Muscle layer of duodenum (tissue), 2 donors: ENCODE results near the gene SLC34A1.

Experiments
- H3K27ac ChIP-seq: one replicate; pipeline ENCODE4 v1.7.0; 2013; ENCODE audit warnings: mild to moderate bottlenecking, low read length
- H3K27me3 ChIP-seq: one replicate; pipeline ENCODE4 v1.7.0; 2013; ENCODE audit warnings: low read depth, mild to moderate bottlenecking, control low read depth, low read length
- H3K36me3 ChIP-seq, 2 donors: one replicate each; pipeline ENCODE4 v1.7.0; 2013; ENCODE audit warnings: low read length in 2 of 2, control low read depth in 1 of 2, mild to moderate bottlenecking in 1 of 2; ENCODE audit not compliant: insufficient read depth in 2 of 2, control insufficient read depth in 1 of 2
- H3K4me1 ChIP-seq, 2 donors: one replicate each; pipeline ENCODE4 v1.7.0; 2013; ENCODE audit warnings: low read length in 2 of 2, mild to moderate bottlenecking in 2 of 2, control low read depth in 1 of 2, moderate library complexity in 1 of 2; ENCODE audit not compliant: insufficient read depth in 2 of 2, control insufficient read depth in 1 of 2
- H3K4me3 ChIP-seq, 2 donors: one replicate each; pipeline ENCODE4 v1.7.0; 2013; ENCODE audit warnings: low read length in 2 of 2, low read depth in 1 of 2, mild to moderate bottlenecking in 1 of 2
- H3K9me3 ChIP-seq, 2 donors: one replicate each; pipeline ENCODE4 v1.7.0; 2013; ENCODE audit warnings: low read length in 2 of 2, control low read depth in 1 of 2, mild to moderate bottlenecking in 1 of 2; ENCODE audit not compliant: control insufficient read depth in 1 of 2
- donor health status: healthy.

SLC34A1 gene

GRCh38 chr5:177382423-177383029, 1.7 kb upstream of the SLC34A1 start:
- no peaks in the 10 kb centered on the region for H3K4me1 ChIP-seq
- H3K4me3 ChIP-seq = no peak overlapping the region
- no peaks in the 10 kb centered on the region for H3K9me3 ChIP-seq
- no peaks in the 10 kb centered on the region for H3K27me3 ChIP-seq
- no peak overlapping the region for H3K27ac ChIP-seq
- H3K36me3 ChIP-seq = no peaks in the 10 kb centered on the region

- Histone ChIP-seq H3K9me3 (no peaks in the 10 kb centered on the region), H3K27me3 (no peaks in the 10 kb centered on the region), H3K4me3 (no peak overlapping the region), H3K36me3 (no peaks in the 10 kb centered on the region), H3K27ac (no peak overlapping the region), H3K4me1 (no peaks in the 10 kb centered on the region)
These were observed 1.1 kb upstream of the SLC34A1 start for GRCh38 chr5:177383181-177383580.

- Histone ChIP-seq H3K27me3 (no peaks in the 10 kb centered on the region), H3K36me3 (no peaks in the 10 kb centered on the region), H3K4me3 (no peak overlapping the region), H3K9me3 (no peaks in the 10 kb centered on the region), H3K4me1 (peaks cover 5 to 9% of the 10 kb centered on the region in 2 donors), H3K27ac (no peak overlapping the region)
These were observed 1.5 kb downstream of the SLC34A1 start for GRCh38 chr5:177385720-177386119.

- H3K27me3 ChIP-seq = no peaks in the 10 kb centered on the region
- H3K9me3 ChIP-seq = no peaks in the 10 kb centered on the region
- H3K27ac ChIP-seq = no peak overlapping the region
- no peak overlapping the region for H3K4me3 ChIP-seq
- H3K36me3 ChIP-seq = no peaks in the 10 kb centered on the region
- peaks cover 5 to 9% of the 10 kb centered on the region in 2 donors for H3K4me1 ChIP-seq
These were observed 2.3 kb downstream of the SLC34A1 start for GRCh38 chr5:177386542-177386941.

GRCh38 chr5:177387405-177387804, 3.2 kb downstream of the SLC34A1 start:
- Histone ChIP-seq H3K4me1 (peaks cover 5 to 9% of the 10 kb centered on the region in 2 donors), H3K9me3 (no peaks in the 10 kb centered on the region), H3K27me3 (no peaks in the 10 kb centered on the region), H3K4me3 (no peak overlapping the region), H3K27ac (no peak overlapping the region), H3K36me3 (no peaks in the 10 kb centered on the region)

GRCh38 chr5:177388521-177389052, 4.4 kb downstream of the SLC34A1 start:
- Histone ChIP-seq H3K27ac (no peak overlapping the region), H3K36me3 (no peaks in the 10 kb centered on the region), H3K4me1 (peaks cover 5 to 9% of the 10 kb centered on the region in 2 donors), H3K27me3 (no peaks in the 10 kb centered on the region), H3K9me3 (no peaks in the 10 kb centered on the region), H3K4me3 (no peak overlapping the region)

GRCh38 chr5:177389241-177390169, 5.3 kb downstream of the SLC34A1 start:
- H3K4me3 ChIP-seq = no peak overlapping the region
- H3K36me3 ChIP-seq = no peaks in the 10 kb centered on the region
- H3K27ac ChIP-seq = no peak overlapping the region
- H3K27me3 ChIP-seq = no peaks in the 10 kb centered on the region
- H3K9me3 ChIP-seq = no peaks in the 10 kb centered on the region
- H3K4me1 ChIP-seq = peaks cover 5 to 9% of the 10 kb centered on the region in 2 donors

GRCh38 chr5:177390363-177391300, 6.4 kb downstream of the SLC34A1 start:
- peaks cover 5 to 9% of the 10 kb centered on the region in 2 donors for H3K4me1 ChIP-seq
- no peaks in the 10 kb centered on the region for H3K27me3 ChIP-seq
- H3K27ac ChIP-seq = no peak overlapping the region
- H3K36me3 ChIP-seq = no peaks in the 10 kb centered on the region
- H3K4me3 ChIP-seq = no peak overlapping the region
- no peaks in the 10 kb centered on the region for H3K9me3 ChIP-seq

- no peaks in the 10 kb centered on the region for H3K36me3 ChIP-seq
- H3K27me3 ChIP-seq = no peaks in the 10 kb centered on the region
- no peak overlapping the region for H3K4me3 ChIP-seq
- no peaks in the 10 kb centered on the region for H3K9me3 ChIP-seq
- H3K27ac ChIP-seq = no peak overlapping the region
- peaks cover 5 to 9% of the 10 kb centered on the region in 2 donors for H3K4me1 ChIP-seq
These were observed 8.5 kb downstream of the SLC34A1 start for GRCh38 chr5:177392765-177393164.

GRCh38 chr5:177393206-177393765, 9.1 kb downstream of the SLC34A1 start:
- no peaks in the 10 kb centered on the region for H3K36me3 ChIP-seq
- H3K27me3 ChIP-seq = no peaks in the 10 kb centered on the region
- H3K27ac ChIP-seq = no peak overlapping the region
- no peaks in the 10 kb centered on the region for H3K9me3 ChIP-seq
- no peak overlapping the region for H3K4me3 ChIP-seq
- H3K4me1 ChIP-seq = peaks cover 5 to 9% of the 10 kb centered on the region in 2 donors
